VCaP (cell line): ENCODE measurements around the gene RPS27A.
"Not testable (repeated sequence)": the region's sequence is repeated elsewhere in the genome, so short reads cannot be mapped to it uniquely, and the experiment has no call there.

Experiments used
- H3K27ac ChIP-seq: fragments of 450-650 bp; 2 replicates; pipeline ENCODE4 v1.5.1; 2017
- TF ChIP-seq, protein P1 (sequence below): fragments of 450-650 bp; conservative IDR thresholded peaks from 2 replicates; pipeline ENCODE4 v1.5.1; 2017; ENCODE audit warnings: mild to moderate bottlenecking, moderate library complexity

The RPS27A gene

DNA sequence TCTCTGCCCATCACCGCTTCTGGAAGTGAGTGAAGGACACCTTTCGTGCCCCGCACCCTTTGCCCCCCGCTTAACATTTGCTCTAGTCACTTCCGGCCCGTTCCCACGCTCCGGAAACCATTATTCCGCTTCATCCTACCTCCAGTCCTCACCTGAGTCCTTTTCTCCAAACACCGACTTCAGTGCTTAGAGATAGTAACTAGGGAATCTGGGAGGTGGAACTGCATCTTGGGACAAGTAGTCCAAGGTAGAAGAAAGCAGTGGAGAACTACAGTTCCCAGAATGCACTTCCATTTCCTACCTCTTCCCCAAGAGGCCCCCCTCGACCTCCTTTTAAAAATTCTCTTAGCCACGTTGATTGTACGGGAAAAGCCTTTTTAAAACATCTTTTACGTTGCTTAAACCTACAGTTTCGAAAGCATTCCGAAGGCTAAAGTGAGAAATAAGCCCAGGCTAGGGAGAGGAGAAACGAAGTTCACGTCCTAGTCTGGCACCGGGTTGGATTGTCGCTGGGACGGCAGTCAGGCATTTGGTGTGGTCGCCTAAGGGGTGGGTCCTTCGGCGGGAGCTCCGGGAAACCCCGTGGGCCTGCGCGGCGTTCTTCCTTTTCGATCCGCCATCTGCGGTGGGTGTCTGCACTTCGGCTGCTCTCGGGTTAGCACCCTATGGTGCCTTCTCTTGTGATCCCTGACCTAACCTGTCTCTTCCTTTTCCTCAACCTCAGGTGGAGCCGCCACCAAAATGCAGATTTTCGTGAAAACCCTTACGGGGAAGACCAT is at the start of gene RPS27A, which contains the start of gene CLHC1:
TSS of gene RPS27A (plus strand) at position 605 of the 779 bp plus-strand sequence. CDS start at position 742, 137 bp downstream.
TSS of gene CLHC1 (minus strand) at position 210 of the 779 bp plus-strand sequence. CDS start 9,882 bp downstream, outside the sequence.
- TF ChIP-seq, protein P1, sequence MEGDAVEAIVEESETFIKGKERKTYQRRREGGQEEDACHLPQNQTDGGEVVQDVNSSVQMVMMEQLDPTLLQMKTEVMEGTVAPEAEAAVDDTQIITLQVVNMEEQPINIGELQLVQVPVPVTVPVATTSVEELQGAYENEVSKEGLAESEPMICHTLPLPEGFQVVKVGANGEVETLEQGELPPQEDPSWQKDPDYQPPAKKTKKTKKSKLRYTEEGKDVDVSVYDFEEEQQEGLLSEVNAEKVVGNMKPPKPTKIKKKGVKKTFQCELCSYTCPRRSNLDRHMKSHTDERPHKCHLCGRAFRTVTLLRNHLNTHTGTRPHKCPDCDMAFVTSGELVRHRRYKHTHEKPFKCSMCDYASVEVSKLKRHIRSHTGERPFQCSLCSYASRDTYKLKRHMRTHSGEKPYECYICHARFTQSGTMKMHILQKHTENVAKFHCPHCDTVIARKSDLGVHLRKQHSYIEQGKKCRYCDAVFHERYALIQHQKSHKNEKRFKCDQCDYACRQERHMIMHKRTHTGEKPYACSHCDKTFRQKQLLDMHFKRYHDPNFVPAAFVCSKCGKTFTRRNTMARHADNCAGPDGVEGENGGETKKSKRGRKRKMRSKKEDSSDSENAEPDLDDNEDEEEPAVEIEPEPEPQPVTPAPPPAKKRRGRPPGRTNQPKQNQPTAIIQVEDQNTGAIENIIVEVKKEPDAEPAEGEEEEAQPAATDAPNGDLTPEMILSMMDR, result no peak
- H3K27ac ChIP-seq, result peak within 1 kb of the TSS; percentile 92

DNA sequence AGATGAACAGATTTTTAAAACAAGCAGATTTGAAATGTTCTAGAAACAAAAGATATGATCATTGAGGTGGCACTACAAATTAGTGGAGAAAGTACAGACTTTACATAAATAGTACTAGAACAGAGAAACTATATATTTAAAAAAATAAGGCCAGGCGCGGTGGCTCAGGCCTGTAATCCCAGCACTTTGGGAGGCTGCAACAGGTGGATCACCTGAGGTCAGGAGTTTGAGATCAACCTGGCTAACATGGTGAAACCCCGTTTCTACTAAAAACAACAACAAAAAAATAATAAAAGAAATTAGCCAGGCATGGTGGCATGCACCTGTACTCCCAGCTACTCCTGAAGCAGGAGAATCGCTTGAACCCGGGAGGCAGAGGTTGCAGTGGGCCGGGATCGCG is 45.7 kb upstream of the RPS27A start:
- H3K27ac ChIP-seq, result not testable (repeated sequence)

DNA sequence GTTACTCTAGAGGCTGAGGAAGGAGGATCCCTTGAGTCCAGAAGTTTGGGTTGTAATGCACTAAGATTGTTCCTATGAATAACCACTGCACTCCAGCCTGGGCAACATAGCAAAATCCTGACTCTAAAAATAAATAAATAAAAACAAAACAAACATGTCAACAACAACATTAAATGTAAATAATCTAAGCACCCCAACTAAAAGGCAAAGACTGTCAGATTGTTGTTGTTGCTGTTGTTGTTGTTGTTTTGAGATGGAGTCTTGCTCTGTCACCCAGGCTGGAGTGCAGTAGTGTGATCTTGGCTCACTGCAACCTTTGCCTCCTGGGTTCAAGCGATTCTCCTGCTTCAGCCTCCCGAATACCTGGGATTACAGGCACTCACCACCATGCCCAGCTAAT is 40.6 kb upstream of the RPS27A start:
- H3K27ac ChIP-seq, result not testable (repeated sequence)

DNA sequence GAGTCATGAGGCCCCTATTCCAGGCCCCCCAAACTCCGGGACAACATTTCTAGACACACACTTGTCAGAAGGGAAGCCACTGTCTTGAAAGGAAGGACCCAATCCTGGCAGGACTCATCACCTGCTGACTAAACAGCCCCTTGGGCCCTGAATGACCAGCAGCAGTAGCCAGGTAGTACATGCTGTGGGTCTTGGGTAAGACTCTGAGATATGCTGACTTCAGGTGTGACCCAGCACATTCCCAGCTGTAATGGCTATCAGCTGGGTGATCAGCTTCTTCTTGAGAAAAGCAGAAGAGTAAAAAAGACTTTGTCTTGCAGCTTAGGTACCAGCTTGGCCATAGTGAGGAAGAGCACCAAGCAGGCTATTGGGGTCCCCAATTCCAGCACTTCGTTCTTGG is 36.0 kb upstream of the RPS27A start:
- TF ChIP-seq, protein P1, result no peak
- no peak overlapping the region for H3K27ac ChIP-seq

DNA sequence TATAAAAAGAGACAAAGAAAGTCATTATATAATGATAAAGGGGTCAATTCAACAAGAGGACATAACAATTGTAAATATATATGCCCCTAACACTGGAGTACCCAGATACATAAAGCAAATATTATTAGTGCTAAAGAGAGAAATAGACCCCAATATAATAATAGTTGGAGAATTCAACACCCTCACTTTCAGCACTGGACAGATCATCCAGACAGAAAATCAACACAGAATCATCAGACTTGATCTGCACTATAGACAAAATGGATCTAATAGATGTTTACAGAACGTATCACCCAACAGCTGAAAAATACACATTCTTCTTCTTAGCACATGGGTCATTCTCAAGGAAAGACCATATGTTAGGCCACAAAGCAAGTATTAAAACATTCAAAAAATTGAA is 32.1 kb upstream of the RPS27A start:
- no peak overlapping the region for H3K27ac ChIP-seq
- TF ChIP-seq, protein P1, result no peak

DNA sequence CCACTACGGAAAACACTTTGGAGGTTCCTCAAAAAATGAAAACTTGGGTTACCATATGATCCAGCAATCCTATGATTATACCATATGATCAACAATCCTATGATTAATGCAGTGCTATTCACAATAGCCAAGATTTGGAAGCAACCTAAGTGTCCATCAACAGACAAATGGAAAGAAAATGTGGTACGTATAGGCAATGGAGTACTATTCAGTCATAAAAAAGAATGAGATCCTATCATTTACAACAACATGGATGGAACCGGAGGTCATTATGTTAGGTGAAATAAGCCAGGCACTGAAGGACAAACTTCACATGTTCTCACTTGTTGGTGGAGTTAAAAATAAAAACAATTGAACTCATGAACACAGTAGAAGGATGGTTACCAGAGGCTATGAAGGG is 28.0 kb upstream of the RPS27A start:
- H3K27ac ChIP-seq, result no peak overlapping the region
- TF ChIP-seq, protein P1, result no peak

DNA sequence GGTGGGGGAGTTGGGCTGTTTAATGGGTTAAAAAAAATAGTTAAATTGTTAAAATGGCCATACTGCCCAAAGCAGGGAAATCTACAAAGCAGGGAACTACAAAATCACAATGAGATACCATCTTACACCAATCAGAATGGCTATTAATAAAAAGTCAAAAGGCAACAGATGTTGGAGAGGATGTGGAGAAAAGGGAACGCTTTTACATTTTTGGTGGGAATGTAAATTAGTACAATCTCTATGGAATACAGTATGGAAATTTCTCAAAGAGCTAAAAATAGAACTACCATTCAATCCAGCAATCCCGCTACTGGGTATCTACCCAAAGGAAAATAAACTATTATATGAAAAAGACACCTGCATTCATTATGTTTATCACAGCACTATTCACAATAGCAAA is 27.5 kb upstream of the RPS27A start:
- TF ChIP-seq, protein P1, result no peak

DNA sequence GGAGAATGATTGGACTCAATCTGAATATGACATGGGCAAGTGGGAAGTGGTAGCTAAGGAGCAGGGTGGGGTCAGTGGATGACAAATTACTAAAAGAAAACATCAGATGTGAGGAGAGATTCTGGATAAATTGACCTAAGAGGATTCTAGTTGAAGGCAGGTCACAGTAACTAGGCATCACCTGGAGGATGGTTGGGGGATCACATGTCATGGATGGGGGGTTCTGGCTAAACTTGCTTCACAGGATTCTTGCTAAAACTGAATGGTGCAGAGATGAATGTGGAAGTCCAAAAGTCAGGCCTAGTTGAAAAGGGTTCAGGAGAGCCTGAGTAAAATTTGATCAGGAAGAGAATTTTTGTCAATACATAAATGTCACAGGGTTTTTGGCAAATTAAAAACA is 18.7 kb upstream of the RPS27A start:
- no peak overlapping the region for H3K27ac ChIP-seq
- TF ChIP-seq, protein P1, result no peak

More for the DNA sequence above, 27.5 kb upstream of the RPS27A start:
- H3K27ac ChIP-seq, result no peak overlapping the region
